Keratinocyte (primary cell): ENCODE results near the gene IFNL2.

Source experiments
- EZH2 ChIP-seq: IDR thresholded peaks from one replicate; pipeline ENCODE4 v1.6.1; 2012; ENCODE audit warnings: inconsistent platforms, mild to moderate bottlenecking, low read length, moderate library complexity
- TF ChIP-seq, protein P1 (sequence below), 3 experiments: IDR thresholded peaks in 1 of 3; conservative IDR thresholded peaks in 1 of 3; optimal IDR thresholded peaks in 1 of 3; 2 replicates in 2 of 3; 3 replicates in 1 of 3; pipeline versions ENCODE3 to v1.5.1; 2011; ENCODE audit warnings: low read length in 3 of 3, mild to moderate bottlenecking in 3 of 3, moderate library complexity in 2 of 3, control low read depth in 1 of 3, inconsistent platforms in 1 of 3; ENCODE audit not compliant: insufficient read depth in 2 of 3; ENCODE audit errors: extremely low read depth in 1 of 3

DNA sequence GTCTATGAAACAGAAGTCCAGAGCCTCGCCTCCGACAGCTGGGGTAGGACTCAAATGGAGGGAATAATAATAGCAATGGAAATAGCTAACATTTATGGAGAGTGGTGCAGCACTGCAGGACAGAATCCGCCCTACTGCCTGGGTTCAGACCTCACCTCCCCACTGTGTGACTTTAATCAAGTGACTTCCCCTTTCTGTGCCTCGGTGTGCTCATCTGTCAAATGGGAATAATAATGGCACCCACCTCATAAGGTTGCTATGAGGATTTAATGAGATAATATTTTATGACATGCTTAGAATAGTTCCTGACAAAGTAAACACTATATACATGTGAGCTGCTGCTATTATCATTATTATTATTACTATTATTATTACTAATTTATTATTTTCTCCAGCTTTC is 49.3 kb downstream of the IFNL2 start:
- TF ChIP-seq, protein P1, sequence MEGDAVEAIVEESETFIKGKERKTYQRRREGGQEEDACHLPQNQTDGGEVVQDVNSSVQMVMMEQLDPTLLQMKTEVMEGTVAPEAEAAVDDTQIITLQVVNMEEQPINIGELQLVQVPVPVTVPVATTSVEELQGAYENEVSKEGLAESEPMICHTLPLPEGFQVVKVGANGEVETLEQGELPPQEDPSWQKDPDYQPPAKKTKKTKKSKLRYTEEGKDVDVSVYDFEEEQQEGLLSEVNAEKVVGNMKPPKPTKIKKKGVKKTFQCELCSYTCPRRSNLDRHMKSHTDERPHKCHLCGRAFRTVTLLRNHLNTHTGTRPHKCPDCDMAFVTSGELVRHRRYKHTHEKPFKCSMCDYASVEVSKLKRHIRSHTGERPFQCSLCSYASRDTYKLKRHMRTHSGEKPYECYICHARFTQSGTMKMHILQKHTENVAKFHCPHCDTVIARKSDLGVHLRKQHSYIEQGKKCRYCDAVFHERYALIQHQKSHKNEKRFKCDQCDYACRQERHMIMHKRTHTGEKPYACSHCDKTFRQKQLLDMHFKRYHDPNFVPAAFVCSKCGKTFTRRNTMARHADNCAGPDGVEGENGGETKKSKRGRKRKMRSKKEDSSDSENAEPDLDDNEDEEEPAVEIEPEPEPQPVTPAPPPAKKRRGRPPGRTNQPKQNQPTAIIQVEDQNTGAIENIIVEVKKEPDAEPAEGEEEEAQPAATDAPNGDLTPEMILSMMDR (optimal IDR thresholded peaks at IDR 0.05 in 1 of 3, IDR thresholded peaks at IDR 0.05 in 1 of 3, conservative IDR thresholded peaks at IDR 0.05 in 1 of 3; ENCODE audit: extremely low read depth in 1 of 3, insufficient read depth in 2 of 3, low read length in 3 of 3) = no peak
- TF ChIP-seq EZH2 = no peak
